H1 (cell line): ENCODE measurements around the gene CDH26. TPM values are rescaled to one million over a fixed set of nuclear protein-coding genes. Genes with fewer than 3 reads are reported as not detected.

Source experiments
- BCL11A ChIP-seq, 2 experiments: IDR thresholded peaks; one replicate each; pipeline ENCODE4 v1.6.1; 2011; ENCODE audit warnings: low read depth in 2 of 2, low read length in 2 of 2, mild to moderate bottlenecking in 2 of 2
- EZH2 ChIP-seq: fragments of 200-600 bp; sonication (generic); IDR thresholded peaks from 2 replicates; pipeline ENCODE4 v1.7.1; 2012; ENCODE audit warnings: low read depth, mild to moderate bottlenecking, moderate library complexity, low read length, inconsistent platforms; ENCODE audit not compliant: severe bottlenecking
- HDAC2 ChIP-seq, 2 experiments: fragments of 300-600 bp in 1 of 2; sonication (generic) in 1 of 2; IDR thresholded peaks; 2 replicates each; pipeline ENCODE4 v1.6.1; 2011 to 2012; ENCODE audit warnings: low read depth in 2 of 2, low read length in 2 of 2, mild to moderate bottlenecking in 2 of 2, moderate library complexity in 2 of 2, borderline replicate concordance in 1 of 2, inconsistent platforms in 1 of 2
- TBP ChIP-seq: IDR thresholded peaks from 2 replicates; pipeline ENCODE4 v1.6.1; 2011; ENCODE audit warnings: low read depth, low read length, improper control_type of control experiment
- polyA plus RNA-seq, 7 experiments: library from polyadenylated mRNA; depleted of rRNA in 3 of 7; stranded (reverse) in 5 of 7; unstranded in 2 of 7; fragments of >200 nt in 5 of 7; fragments of 200-250 nt in 2 of 7; gene quantifications; 1 replicate in 5 of 7; 2 replicates in 1 of 7; 4 replicates in 1 of 7; pipeline versions ENCODE4 v1.2.1 to v1.2.3, GENCODE V29; 2011 to 2013; ENCODE audit warnings: missing spikeins in 2 of 7, mixed read lengths in 2 of 7
- total RNA-seq: library from RNA; stranded (reverse); fragmentation: NEBNext Ultra II Directional; extraction: Animal tissue kit (Norgen Biotek cat#: 25700); gene quantifications from 2 replicates; pipeline ENCODE4 v1.2.1, GENCODE V29; 2021

Gene CDH26
- total and polyA plus RNA-seq, 2 of the 8 experiments (the other 6 are each of a cell fraction or from before 2014, with no cell fraction given), result 1.5 to 1.7 TPM

- TF ChIP-seq HDAC2 (IDR thresholded peaks at IDR 0.05; ENCODE audit: borderline replicate concordance in 1 of 2, low read depth in 2 of 2, low read length in 2 of 2) (no peak), EZH2 (no peak), BCL11A (IDR thresholded peaks at IDR 0.05; ENCODE audit: low read depth in 2 of 2, low read length in 2 of 2) (no peak), TBP (no peak)
Observed at GRCh38 chr20:59937150-59937549, 21.1 kb upstream of the CDH26 start (continued).
